HG02610 (cell line): Measurements from ENCODE around the gene MYO3B.

Experiments
- ATAC-seq: cut with Tn5 transposase; IDR thresholded peaks from one replicate; pipeline ENCODE4 v1.9.1; 2021; ENCODE audit warnings: mild to moderate bottlenecking, moderate library complexity; ENCODE audit not compliant: unreplicated experiment

MYO3B gene

GRCh38 chr2:170501421-170502043 lies 323.6 kb downstream of the MYO3B start:
- no peak for ATAC-seq

GRCh38 chr2:170502361-170503130 lies 324.6 kb downstream of the MYO3B start:
- ATAC-seq: no peak

- no peak for ATAC-seq
Observed at GRCh38 chr2:170503563-170503962, 325.6 kb downstream of the MYO3B start.

- no peak for ATAC-seq
Observed at GRCh38 chr2:170503971-170504809, 326.2 kb downstream of the MYO3B start.

- ATAC-seq: no peak
Observed at GRCh38 chr2:170504810-170505145, 326.8 kb downstream of the MYO3B start.

- no peak for ATAC-seq
Observed at GRCh38 chr2:170505631-170506275, 327.8 kb downstream of the MYO3B start.

GRCh38 chr2:170509452-170510193 lies 331.7 kb downstream of the MYO3B start:
- peak; percentile 75 for ATAC-seq

GRCh38 chr2:170512266-170512665 lies 334.3 kb downstream of the MYO3B start:
- no peak for ATAC-seq

GRCh38 chr2:170514140-170514539 lies 336.2 kb downstream of the MYO3B start:
- no peak for ATAC-seq

GRCh38 chr2:170517538-170517937 lies 339.6 kb downstream of the MYO3B start:
- ATAC-seq: no peak

GRCh38 chr2:170518911-170519310 lies 341.0 kb downstream of the MYO3B start:
- ATAC-seq: no peak

- ATAC-seq: no peak
Observed at GRCh38 chr2:170521299-170521698, 343.4 kb downstream of the MYO3B start.

GRCh38 chr2:170523506-170523905 lies 345.6 kb downstream of the MYO3B start:
- no peak for ATAC-seq

- peak; percentile 80 for ATAC-seq
Observed at GRCh38 chr2:170524828-170525565, 347.1 kb downstream of the MYO3B start.

- no peak for ATAC-seq
Observed at GRCh38 chr2:170525566-170525900, 347.6 kb downstream of the MYO3B start.

- no peak for ATAC-seq
Observed at GRCh38 chr2:170530284-170530745, 352.4 kb downstream of the MYO3B start.

GRCh38 chr2:170530803-170531564 lies 353.0 kb downstream of the MYO3B start:
- ATAC-seq: no peak

- ATAC-seq: no peak
Observed at GRCh38 chr2:170531876-170532275, 353.9 kb downstream of the MYO3B start.

GRCh38 chr2:170533156-170533555 lies 355.2 kb downstream of the MYO3B start:
- no peak for ATAC-seq
